ENCODE results near the gene ARSG. TPM values are rescaled to one million over a fixed set of nuclear protein-coding genes. Genes with fewer than 3 reads are reported as not detected.
"Not testable (repeated sequence)": the region's sequence is repeated elsewhere in the genome, so short reads cannot be mapped to it uniquely, and the experiment has no call there.

Gene ARSG
- total RNA-seq, 2 donors from 2014 or later, result 3.1 to 3.6 TPM

DNA sequence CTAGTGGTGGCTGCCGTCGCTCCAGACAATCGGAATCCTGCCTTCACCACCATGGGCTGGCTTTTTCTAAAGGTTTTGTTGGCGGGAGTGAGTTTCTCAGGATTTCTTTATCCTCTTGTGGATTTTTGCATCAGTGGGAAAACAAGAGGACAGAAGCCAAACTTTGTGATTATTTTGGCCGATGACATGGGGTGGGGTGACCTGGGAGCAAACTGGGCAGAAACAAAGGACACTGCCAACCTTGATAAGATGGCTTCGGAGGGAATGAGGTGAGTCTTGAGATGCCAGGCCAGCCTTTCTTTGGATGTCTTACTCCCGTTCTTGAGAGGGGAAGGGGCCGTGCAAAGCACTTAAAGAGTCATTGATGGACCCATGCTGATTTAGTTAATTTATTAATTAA lies 16.1 kb downstream of the ARSG start:
- DNase-seq (ENCODE audit: low spot score), result no peak
- TF ChIP-seq, protein P1, sequence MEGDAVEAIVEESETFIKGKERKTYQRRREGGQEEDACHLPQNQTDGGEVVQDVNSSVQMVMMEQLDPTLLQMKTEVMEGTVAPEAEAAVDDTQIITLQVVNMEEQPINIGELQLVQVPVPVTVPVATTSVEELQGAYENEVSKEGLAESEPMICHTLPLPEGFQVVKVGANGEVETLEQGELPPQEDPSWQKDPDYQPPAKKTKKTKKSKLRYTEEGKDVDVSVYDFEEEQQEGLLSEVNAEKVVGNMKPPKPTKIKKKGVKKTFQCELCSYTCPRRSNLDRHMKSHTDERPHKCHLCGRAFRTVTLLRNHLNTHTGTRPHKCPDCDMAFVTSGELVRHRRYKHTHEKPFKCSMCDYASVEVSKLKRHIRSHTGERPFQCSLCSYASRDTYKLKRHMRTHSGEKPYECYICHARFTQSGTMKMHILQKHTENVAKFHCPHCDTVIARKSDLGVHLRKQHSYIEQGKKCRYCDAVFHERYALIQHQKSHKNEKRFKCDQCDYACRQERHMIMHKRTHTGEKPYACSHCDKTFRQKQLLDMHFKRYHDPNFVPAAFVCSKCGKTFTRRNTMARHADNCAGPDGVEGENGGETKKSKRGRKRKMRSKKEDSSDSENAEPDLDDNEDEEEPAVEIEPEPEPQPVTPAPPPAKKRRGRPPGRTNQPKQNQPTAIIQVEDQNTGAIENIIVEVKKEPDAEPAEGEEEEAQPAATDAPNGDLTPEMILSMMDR (IDR thresholded peaks at IDR 0.05), result no peak

DNA sequence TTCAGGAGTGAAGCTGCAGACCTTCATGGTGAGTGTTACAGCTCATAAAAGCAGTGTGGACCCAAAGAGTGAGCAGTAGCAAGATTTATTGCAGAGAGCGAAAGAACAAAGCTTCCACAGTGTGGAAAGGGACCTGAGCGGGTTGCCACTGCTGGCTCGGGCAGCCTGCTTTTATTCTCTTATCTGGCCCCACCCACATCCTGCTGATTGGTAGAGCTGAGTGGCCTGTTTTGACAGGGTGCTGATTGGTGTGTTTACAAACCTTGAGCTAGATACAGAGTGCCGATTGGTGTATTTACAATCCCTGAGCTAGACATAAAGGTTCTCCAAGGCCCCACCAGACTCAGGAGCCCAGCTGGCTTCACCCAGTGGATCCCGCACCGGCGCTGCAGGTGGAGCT lies 17.2 kb downstream of the ARSG start:
- H3K9me3 ChIP-seq; H3K27me3 ChIP-seq; H3K27ac ChIP-seq; DNase-seq (ENCODE audit: low spot score); H3K4me1 ChIP-seq; H3K36me3 ChIP-seq; H3K4me3 ChIP-seq: not testable (repeated sequence)

More for the DNA sequence above, 16.1 kb downstream of the ARSG start:
- Histone ChIP-seq H3K36me3 (no peaks in the 10 kb centered on the region), H3K4me3 (no peak overlapping the region), H3K9me3 (no peaks in the 10 kb centered on the region), H3K27me3 (no peaks in the 10 kb centered on the region), H3K4me1 (no peaks in the 10 kb centered on the region), H3K27ac (no peak overlapping the region)

DNA sequence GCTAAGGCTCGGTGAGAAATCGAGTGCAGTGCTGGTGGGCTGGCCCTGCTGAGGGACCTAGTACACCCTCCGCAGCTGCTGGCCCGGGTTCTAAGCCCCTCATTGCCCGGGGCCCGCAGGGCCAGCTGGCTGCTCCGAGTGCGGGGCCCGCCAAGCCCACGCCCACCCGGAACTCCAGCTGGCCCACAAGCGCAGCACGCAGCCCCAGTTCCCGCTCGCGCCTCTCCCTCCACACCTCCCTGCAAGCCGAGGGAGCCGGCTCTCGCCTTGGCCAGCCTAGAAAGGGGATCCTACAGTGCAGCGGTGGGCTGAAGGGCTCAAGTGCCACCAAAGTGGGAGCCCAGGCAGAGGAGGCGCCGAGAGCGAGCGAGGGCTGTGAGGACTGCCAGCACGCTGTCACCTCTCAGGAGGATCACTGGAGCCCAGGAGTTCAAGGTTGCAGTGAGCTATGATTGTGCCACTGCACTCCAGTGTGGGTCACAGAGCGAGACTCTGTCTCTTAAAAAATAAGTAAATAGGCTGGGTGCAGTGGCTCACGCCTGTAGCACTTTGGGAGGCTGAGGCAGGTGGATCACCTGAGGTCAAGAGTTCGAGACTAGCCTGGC lies 17.9 kb downstream of the ARSG start:
- not testable (repeated sequence) for H3K27ac ChIP-seq; H3K9me3 ChIP-seq; H3K4me3 ChIP-seq; H3K27me3 ChIP-seq; DNase-seq (ENCODE audit: low spot score); H3K36me3 ChIP-seq; H3K4me1 ChIP-seq

DNA sequence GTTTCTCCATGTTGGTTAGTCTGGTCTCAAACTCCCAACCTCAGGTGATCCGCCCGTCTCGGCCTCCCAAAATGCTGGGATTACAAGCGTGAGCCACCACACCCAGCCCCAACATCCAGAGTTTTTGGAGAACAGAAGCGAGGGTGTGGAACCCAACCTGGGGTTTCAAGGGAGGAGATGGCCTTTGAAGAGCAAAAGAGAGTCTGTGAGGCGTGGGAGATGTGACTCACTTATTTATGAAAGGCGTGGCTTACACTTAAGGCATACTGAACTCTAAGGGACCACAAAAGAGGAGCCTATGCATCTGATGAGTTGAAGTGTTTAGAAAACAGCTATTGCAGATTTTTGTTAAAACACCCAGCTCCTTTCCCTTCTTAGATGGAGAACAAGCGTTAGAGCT lies 18.9 kb downstream of the ARSG start:
- H3K4me1 ChIP-seq, result no peaks in the 10 kb centered on the region
- TF ChIP-seq, protein P1 (IDR thresholded peaks at IDR 0.05), result no peak

DNA sequence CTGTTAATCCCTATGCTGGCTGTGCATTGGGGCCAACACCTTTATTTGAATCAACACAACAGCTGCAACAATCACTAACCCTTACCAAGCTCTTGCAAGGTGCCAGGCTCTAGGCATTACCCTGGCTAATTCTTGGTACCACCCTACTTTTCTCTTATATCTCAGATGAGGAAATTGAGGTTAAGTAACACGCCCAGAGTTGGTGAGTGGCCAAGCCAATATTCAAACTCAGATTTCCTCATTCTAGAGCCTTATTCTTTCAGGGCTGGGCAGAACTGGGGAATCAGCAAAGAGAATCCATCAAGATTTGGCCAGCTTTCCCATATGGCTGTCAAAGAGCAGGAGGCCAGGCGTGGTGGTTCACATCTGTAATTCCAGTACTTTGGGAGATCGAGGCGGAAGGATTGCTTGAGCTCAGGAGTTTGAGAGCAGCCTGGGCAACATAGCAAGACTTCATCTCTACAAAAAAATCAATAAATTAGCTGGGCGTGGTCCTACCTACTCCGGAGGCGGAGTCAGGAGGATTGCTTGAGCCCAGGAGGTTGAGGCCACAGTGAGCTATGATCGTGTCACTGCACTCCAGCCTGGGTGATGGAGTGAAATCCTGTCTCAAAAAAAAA lies 23.7 kb downstream of the ARSG start:
- peaks cover 0 to 10% of the 10 kb centered on the region in 2 donors for H3K4me1 ChIP-seq
- no peaks in the 10 kb centered on the region for H3K27me3 ChIP-seq
- TF ChIP-seq, protein P1 (IDR thresholded peaks at IDR 0.05), result no peak
- no peaks in the 10 kb centered on the region for H3K9me3 ChIP-seq
- no peak for DNase-seq (ENCODE audit: low spot score)
- H3K4me3 ChIP-seq, result no peak overlapping the region
- H3K27ac ChIP-seq, result no peak overlapping the region
- H3K36me3 ChIP-seq, result no peaks in the 10 kb centered on the region

More for the DNA sequence above, 18.9 kb downstream of the ARSG start:
- Histone ChIP-seq H3K27ac (no peak overlapping the region), H3K36me3 (no peaks in the 10 kb centered on the region), H3K9me3 (no peaks in the 10 kb centered on the region), H3K27me3 (no peaks in the 10 kb centered on the region), H3K4me3 (no peak overlapping the region)
- no peak for DNase-seq (ENCODE audit: low spot score)

DNA sequence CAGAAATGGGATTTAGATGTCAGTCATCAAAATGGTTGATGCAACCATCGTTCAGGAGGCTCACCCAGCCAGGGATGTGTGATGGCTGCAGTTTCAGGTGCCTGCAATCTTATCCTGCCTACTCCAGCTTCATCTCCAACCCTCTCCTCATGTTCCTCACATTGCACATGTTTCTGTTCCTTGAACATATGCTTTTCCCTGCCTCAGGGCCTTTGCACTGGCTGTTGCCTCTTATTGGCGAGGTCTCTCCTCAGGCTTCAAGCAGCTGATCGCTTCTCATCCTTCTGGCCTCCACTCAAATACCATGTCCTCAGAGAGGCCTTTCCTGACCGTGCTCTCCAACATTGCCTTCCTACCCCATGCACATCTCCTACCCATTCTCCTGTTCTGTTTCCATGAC lies 24.6 kb downstream of the ARSG start:
- H3K4me1 ChIP-seq, result peaks cover 0 to 10% of the 10 kb centered on the region in 2 donors
- H3K27me3 ChIP-seq, result no peaks in the 10 kb centered on the region
- H3K27ac ChIP-seq, result no peak overlapping the region
- no peaks in the 10 kb centered on the region for H3K9me3 ChIP-seq
- DNase-seq (ENCODE audit: low spot score), result no peak
- no peak overlapping the region for H3K4me3 ChIP-seq
- TF ChIP-seq, protein P1 (IDR thresholded peaks at IDR 0.05), result no peak
- no peaks in the 10 kb centered on the region for H3K36me3 ChIP-seq

DNA sequence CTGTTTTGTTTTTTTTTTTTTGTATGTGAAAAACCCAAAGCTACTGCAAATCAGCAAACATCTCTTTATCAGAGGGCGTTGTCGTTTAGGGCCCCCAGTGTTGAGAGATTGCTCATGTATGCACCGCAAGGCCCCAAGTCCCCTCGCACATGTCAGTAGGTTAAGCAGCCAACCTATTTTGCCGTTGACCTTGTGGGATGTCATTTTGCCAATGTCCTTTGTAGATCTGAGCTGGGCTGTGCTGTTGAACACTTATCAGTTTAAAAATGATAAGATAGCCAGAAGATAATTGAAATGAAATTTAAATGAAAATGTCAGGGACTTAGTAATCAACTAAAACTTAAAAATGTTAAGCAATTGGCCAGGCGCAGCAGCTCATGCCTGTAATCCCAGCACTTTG lies 26.2 kb downstream of the ARSG start:
- Histone ChIP-seq H3K27me3 (no peaks in the 10 kb centered on the region), H3K4me3 (no peak overlapping the region), H3K27ac (no peak overlapping the region), H3K9me3 (no peaks in the 10 kb centered on the region), H3K4me1 (peaks cover 0 to 10% of the 10 kb centered on the region in 2 donors), H3K36me3 (no peaks in the 10 kb centered on the region)
- TF ChIP-seq, protein P1 (IDR thresholded peaks at IDR 0.05), result no peak
- DNase-seq (ENCODE audit: low spot score), result no peak
